GM19023 (cell line): ENCODE data around the gene OR1M1.
"Not testable (repeated sequence)": the region's sequence is repeated elsewhere in the genome, so short reads cannot be mapped to it uniquely, and the experiment has no call there.

Experiments used
- ATAC-seq: cut with Tn5 transposase; IDR thresholded peaks from one replicate; pipeline ENCODE4 v1.9.1; 2021; ENCODE audit warnings: mild to moderate bottlenecking, moderate library complexity; ENCODE audit not compliant: unreplicated experiment

OR1M1 gene

GRCh38 chr19:9086761-9087160 lies at the start of gene OR1M1:
OR1M1 (plus strand) TSS chr19:9087061; CDS start chr19:9093245, 6,184 bp downstream.
- ATAC-seq, result no peak

- no peak for ATAC-seq
Observed at GRCh38 chr19:9037400-9038062, 49.3 kb upstream of the OR1M1 start.

GRCh38 chr19:9039728-9040127 lies 47.1 kb upstream of the OR1M1 start:
- ATAC-seq, result no peak

GRCh38 chr19:9040131-9040530 lies 46.7 kb upstream of the OR1M1 start:
- no peak for ATAC-seq

GRCh38 chr19:9041023-9041422 lies 45.8 kb upstream of the OR1M1 start:
- no peak for ATAC-seq

- no peak for ATAC-seq
Observed at GRCh38 chr19:9043524-9043923, 43.3 kb upstream of the OR1M1 start.

- no peak for ATAC-seq
Observed at GRCh38 chr19:9044449-9044848, 42.4 kb upstream of the OR1M1 start.

- no peak for ATAC-seq
Observed at GRCh38 chr19:9046694-9047093, 40.2 kb upstream of the OR1M1 start.

- ATAC-seq, result no peak
Observed at GRCh38 chr19:9052894-9053293, 34.0 kb upstream of the OR1M1 start.

GRCh38 chr19:9053674-9054073 lies 33.2 kb upstream of the OR1M1 start:
- ATAC-seq, result not testable (repeated sequence)

GRCh38 chr19:9054207-9054606 lies 32.7 kb upstream of the OR1M1 start:
- ATAC-seq, result no peak

GRCh38 chr19:9054765-9055164 lies 32.1 kb upstream of the OR1M1 start:
- no peak for ATAC-seq

- ATAC-seq, result not testable (repeated sequence)
Observed at GRCh38 chr19:9056131-9056530, 30.7 kb upstream of the OR1M1 start.

GRCh38 chr19:9057505-9058258 lies 29.2 kb upstream of the OR1M1 start:
- ATAC-seq, result no peak

- ATAC-seq, result no peak
Observed at GRCh38 chr19:9058905-9059667, 27.8 kb upstream of the OR1M1 start.

GRCh38 chr19:9060564-9061340 lies 26.1 kb upstream of the OR1M1 start:
- no peak for ATAC-seq

GRCh38 chr19:9061879-9062278 lies 25.0 kb upstream of the OR1M1 start:
- no peak for ATAC-seq

GRCh38 chr19:9065457-9066014 lies 21.3 kb upstream of the OR1M1 start:
- ATAC-seq, result no peak

- ATAC-seq, result no peak
Observed at GRCh38 chr19:9070066-9070465, 16.8 kb upstream of the OR1M1 start.

- not testable (repeated sequence) for ATAC-seq
Observed at GRCh38 chr19:9071720-9072119, 15.1 kb upstream of the OR1M1 start.

GRCh38 chr19:9073806-9074205 lies 13.1 kb upstream of the OR1M1 start:
- no peak for ATAC-seq
